HL-60/S4 treated with phorbol 12-myristate 13-acetate at 8.2 ng/mL for 4 days and 3 days (cell line): Measurements from ENCODE around the gene GSX1.
"Not testable (repeated sequence)": the region's sequence is repeated elsewhere in the genome, so short reads cannot be mapped to it uniquely, and the experiment has no call there.

Experiments
- in situ Hi-C: fragments of 300-500 bp; cut with MboI; formaldehyde crosslinking; loops from 2 replicates; pipeline ENCODE4 v1.15.0; 2022; ENCODE audit warnings: low sequenced_read_pairs

The GSX1 gene

DNA sequence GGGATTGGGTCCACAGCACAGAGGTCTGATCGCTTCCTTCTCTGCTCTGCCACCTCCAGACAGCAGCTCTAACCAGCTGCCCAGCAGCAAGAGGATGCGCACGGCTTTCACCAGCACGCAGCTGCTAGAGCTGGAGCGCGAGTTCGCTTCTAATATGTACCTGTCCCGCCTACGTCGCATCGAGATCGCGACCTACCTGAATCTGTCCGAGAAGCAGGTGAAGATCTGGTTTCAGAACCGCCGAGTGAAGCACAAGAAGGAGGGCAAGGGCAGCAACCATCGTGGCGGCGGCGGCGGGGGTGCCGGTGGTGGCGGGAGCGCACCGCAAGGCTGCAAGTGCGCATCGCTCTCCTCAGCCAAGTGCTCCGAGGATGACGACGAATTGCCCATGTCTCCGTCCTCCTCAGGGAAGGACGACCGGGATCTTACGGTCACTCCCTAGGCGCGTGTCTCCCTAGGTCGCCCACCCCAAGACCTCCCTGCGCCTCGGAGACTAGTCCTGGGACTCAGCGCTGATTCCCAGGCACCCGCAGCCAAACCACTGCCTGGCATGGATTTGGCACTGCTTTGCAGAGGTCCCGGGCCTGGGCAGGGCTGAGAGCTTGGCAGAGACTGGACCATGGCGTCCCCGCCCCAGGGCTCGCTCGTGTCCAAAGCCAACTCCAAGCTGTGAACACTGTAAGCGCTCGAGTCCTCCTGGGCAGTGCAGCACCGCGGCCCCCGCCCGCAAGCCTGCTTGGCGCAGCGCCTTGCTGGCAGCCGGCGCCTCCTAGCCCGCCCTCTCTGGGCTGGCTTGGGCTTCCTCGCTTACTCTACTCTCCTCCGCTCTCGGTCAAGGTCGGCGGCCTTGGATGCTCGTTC, 1.5 kb downstream of the GSX1 start:
- in situ Hi-C loops = no loop called here

DNA sequence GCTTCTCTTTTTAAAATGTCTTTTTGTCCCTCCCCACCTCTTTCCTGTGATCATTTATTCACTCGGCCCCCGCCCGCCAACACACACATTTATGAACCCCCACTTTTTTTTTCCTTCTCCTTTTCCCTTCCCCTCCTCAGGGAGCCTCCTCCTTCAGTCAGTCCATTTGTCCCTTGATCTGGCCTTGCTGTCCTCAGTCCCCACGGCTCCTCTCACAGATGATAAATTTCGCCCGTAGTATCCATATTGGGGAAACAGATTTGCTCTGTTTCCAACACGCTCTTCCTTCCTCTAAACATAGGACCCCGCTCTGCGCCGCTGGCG, 2.0 kb downstream of the GSX1 start:
- in situ Hi-C loops = no loop called here

DNA sequence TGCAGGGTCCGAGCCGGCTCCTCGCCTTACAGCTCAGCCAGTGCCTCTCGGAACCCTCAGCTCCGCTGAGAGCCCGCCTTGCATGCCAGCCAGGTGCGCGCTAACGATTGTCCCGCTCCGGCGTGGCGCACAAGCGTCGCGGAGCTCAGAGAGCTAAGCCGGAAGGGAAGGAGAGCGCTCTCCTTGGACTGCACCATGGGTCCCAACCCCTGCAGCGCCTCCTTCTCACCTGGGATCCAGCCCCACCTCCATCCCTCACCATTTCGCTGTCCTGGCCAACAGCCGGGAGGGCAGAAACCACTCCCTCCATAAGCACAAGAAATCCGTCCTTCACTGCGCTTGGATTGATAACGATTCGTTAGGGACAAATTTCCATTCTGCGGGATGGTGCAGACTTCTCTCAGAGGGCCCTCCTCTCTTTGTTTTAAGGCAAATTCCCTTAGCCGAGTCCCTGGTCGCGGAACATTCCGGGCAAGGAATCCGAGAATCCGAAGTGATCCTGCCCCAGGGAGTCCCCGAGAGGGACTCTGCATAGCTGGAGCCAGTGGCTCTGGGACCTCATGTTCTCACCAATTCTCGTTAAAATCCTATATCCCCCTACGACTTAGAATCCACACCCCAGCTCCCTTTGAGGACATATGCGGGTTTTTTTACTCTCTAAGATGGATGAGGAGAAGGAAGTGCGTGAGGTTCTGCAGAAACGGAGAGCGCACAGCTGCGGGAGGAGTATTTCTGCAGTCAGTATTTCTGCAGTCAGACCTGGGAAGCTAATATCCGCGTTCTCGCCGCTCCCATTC, 2.8 kb downstream of the GSX1 start:
- in situ Hi-C loops = no loop called here

DNA sequence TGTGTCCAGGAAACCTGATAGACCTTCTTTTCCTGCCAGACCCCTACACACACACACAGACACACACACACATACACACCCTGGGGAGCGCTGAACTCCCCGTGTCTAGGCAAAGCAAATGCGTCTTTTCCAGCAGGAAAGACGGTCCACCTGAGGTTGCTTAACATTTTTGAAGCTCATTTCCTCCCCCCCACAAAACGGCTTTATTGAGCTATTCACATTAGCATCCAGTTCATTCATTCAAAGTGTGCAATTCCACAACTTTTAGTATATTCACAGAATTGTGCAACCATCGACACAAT, 3.4 kb downstream of the GSX1 start:
- in situ Hi-C loops = no loop called here

DNA sequence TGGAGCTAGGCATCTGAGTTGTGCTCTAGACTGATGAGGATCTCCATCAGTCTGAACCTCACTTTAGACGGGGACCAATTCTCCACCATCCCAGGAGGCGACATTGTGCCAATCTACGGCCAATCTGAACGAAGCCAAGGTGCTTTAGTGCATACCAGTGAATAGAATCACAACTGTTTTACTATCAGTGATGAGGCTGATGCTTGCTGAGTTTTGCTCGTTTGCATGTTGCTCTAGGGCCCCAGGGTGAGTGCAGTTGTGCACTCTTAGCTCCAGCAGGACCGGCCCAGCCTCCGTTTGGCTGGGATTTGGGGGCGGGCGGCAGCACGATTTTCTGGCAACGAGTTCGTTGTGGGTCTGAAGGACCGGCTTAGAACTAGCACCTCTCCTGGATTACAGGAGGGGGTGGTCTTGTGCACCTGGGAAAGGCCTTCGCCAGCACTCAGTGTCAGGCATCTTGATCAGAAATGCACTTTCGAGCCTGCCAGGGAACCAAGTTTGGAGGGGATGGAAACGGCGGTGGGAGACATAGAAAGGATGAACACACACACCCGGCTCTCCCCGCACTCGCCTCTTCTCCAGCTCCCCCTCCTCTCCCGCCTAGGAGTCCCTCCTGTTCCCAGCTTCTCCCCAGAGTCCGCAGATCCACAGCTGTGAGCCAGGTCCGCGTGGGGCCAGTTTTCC, 4.4 kb downstream of the GSX1 start:
- in situ Hi-C loops = no loop called here

DNA sequence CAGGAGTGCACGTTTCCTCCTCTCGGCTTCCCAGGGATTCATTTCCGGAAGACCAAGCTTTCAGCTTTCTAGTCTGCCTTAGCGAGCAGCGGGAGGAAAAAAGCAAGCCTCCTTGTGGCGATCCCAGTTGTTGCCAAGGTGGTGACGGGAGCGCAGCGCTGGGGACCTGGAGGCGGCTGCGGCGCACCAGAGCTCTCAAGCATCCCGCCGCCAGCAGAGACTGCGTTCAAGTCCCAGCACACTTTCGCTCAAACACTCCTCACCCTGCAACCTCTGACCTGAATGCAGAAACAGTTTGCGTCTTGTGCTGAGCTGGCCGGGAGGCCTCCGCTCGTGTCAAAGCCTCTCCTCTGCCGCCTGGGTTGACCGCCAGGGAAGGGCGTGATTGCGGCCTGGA, 4.9 kb downstream of the GSX1 start:
- in situ Hi-C loops = no loop called here

DNA sequence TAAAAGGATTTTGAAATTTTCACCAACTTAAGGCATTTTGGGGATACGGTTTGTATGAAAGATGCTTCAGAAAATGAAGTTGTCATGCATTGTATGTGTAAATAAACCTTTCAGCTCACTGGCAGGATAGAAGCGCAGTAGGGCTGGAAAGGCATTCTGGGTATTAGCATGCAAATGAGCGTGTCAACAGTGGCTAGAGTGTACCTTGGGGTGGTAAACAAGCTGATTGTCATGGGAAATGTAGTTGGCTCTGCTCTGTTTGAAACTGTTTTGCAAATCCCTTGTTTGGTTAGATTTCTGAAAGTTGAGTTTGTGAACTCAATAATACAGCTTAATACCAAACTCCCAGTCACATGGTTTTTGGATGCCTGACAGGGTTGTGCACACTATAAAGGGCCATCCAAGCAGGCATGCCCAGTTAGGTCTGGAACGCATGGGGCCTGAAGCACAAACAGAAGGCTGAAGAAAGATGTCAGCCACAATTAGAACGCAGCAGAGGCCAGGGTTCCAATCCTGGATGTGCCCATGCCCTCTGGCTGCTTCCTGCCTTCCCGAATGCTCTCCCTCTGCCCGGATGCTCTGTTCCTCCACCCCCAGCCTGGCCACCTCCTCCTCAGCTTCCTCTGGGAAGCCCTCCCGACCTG, 14.6 kb downstream of the GSX1 start:
- in situ Hi-C loops = no loop called here

DNA sequence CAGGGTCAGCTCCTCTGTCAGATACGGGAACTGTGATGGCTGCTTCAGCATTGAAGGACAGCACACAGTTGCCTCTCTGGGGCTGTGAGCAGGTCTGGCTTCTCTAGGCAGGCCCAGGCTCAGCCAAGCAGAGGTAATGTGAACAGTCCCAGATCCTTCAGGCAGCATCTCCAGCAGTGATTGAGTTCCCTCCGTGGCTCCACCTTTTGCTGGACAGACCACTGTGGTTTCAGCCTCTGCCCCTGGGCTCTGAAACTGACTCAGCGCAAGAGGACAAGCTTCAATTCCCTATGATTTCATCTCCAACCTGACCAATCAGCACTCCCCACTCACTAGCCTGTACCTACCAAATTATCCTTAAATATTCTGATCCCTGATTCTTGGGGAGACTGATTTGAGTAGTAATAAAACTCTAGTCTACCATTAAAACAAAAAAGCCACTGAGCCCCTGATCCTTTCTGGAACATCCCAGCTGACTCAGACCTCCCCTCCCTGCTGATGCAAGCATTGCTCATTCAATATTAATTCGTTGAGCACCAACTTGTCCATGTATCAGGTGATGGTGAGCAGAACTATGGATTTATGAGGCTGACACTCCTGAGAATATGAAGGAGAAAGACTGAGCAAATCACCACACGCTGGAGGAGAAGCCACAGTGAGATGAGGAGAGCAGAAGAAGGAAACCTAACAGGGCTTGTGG, 16.7 kb downstream of the GSX1 start:
- in situ Hi-C loops = no loop called here

DNA sequence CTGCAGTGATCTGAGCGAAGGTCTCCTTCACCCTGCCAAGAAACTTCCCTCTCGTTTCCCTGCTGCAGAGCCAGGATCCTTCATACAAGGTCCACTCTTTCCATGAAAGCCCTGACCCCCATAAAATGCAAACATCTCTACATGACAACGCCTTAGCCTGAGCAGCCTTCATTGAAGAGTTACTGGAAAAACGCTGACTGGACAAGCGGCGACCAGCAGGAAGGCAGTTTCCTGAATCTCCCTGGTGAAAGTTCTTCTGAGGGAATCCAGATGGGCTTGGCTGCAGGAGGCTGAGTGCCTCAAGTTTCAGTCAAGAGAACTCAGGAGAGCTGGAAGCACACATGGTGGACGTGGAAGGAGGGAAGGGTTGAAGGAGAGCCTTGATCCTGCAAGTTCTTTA, 17.7 kb downstream of the GSX1 start:
- in situ Hi-C loops = no loop called here

DNA sequence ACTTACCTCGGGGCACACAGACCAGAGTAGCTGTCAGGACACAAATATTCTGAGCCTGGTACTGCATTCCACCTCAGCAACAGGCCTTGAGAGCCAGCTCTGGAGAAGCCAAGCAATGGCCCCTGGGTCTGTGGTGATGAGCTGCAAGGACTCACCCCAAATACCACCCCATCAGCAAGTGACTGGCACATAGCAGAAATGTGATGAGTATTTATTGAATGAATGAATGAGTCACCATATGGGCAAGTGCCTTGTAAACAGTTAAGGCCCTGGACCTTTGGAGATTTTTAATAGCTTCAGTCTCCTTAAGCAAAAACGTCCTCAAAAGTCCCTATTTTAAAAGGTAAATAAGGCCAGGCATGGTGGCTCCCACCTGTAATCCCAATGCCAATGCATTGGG, 18.2 kb downstream of the GSX1 start:
- in situ Hi-C loops = no loop called here

DNA sequence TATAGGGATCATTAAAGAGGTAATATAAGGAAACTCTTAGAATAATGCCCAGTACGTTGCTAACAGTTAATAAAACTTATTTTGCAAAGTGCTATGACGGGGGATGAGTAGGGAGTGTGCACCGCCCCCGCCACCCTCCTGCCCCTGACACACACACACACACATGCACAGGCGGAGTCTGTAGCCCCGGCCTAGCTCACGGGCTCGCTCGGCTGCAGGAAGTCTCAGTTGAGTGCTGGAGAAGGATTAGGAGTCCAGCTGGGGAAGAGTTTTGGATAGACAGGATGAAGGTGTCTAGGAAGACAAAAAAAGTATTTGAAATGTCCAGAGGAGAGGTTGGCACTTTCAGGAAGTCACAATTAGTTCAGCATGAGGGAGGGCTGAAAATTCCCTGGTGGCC, 21.5 kb downstream of the GSX1 start:
- in situ Hi-C loops = no loop called here

DNA sequence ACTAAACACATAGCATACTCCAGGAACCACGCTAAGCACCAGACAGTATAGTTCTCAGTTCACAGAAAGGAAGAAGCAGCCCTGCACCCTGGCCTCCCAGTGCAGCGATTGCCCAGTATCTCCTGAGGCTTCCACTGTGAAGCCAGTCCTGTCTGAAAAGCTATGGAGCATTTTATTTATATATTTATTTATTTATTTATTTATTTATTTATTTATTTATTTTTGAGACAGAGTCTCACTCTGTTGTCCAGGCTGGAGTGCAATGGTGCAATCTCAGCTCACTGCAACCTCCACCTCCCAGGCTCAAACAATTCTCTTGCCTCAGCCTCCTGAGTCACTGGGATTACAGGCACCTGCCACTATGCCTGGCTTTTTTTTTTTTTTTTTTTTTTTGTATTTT, 25.5 kb downstream of the GSX1 start:
- in situ Hi-C loops = not testable (repeated sequence)

DNA sequence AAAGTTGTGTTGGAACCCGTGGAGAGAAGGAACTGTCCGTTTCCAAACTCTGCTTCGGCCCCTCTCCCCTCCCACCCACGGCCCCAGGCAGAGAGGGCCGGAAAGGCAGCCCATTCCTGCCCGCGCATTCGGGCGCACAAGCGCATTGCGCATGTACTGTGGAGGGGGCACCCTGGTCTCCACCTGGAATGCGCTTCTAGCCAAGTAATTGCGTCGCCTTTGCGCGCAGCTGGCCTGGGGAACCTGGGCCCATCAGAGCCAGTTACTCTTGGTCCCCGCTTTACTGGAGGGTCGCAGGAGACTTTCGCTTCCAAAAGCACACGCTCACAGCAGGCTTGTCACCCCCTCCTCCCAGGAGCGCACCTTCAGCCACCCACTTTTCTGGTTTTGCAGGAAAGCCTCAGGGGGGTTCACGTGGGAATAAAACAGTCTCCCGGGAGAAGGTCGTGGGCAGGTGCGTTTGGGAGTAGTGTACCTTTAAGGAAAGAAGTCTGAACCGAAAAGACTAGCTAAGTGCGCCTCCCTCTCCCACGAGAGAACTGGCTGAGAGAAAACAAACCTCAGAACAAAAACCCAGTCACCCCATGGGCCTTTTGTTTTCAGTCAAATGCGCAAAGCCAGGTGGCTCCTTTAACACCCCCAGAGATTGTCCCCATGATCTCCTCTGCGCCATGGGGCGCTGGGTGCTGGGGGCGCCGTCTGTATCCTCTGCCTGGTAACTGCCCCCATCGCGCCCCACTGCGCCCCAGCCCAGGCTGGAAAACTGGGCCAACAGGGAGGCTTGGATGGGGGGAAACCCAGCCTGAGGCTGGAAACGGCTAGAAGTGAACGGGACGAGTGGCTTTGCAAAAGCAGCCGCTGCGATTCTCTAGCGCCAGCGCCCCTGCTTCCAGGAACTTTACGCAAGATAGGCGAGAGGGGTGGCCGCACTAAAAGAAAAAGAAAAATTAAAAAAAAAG, 28.5 kb downstream of the GSX1 start:
- in situ Hi-C loops = no loop called here

DNA sequence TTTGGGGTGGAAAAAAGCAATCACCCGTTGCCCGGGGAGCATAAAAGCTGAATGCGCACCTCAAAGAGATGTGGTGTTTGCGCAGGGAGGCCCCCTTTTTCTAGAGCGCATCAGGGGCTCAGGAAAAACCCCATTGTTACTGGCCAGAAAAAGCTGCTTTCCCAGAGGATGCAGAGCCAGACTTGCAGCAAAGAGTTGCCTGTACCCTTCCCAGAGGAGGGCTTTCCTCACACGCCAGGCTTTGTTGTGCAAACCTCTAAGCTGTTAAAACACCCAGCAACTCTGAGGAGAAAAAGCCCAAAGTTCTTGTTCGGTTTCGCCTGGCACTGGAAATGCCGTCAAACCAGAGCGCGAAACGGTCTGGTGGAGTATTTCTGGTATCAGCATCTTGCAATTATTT, 29.3 kb downstream of the GSX1 start:
- in situ Hi-C loops = no loop called here

DNA sequence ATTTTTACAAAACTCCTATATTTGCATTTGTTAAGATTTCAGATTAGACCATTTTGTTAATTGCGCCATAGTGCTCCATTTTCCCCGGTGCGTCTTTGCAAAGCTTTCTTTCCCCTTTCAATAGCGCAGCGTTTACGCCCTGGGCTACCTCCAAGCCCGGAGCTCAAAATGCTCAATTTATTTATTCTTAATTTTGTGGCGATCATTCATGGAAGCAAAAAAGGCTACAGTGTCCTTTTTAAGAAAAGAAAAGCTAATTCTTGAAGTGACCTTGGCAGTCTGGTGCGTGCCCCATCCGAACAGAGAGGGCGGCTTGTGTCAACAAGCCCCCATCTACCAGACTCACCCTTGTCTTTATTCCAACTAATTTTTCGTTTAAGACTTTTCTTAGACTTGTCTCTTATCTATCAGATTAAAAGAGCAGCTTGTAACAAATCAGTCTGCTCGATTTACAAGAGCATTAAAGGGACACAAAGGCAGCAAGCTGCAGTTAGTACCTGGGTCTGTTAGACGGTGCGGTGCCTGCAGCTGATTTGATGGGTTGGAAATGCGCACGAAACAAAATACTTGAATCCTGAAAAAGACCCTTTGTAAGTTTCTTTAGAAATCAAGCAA, 30.1 kb downstream of the GSX1 start:
- in situ Hi-C loops = no loop called here

DNA sequence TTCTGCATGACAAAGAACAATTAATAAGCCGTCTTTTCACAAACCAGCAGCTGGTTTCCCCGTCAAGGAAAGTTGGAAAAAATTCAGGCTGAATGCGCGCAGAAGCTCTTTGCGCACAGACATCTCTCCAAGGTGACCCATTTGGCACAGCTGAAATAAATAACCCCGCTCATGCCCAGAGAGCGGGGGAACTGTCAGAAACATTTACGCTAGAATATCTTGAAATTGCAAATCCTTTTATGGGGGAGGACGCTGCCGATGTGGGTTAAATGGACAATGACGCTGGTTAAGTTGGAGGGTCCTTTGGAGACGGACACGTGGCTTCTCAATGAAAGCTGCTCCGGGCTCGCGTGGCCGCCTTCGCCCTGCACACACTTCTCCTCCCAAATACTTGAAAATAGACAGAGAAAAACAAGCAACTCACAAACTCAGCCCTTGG, 30.6 kb downstream of the GSX1 start:
- in situ Hi-C loops = no loop called here

DNA sequence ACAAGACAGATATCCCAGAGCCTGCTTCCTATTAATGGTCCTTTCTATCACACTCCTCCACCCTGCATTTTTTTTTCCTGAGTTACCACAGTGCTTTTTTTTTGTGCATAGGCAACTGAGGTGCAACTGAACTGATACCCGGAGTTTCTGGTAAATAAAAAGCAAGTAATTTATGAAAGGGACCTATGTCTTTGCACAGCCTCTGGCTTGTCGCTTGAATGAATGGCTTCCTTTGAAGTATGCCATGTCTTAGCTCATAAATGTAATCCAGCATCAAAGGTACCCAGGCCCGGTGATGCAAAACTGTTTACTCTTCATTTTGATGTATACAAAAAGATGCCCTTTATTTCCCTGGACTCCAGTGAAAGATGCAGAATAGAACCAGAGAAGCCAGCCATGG, 31.8 kb downstream of the GSX1 start:
- in situ Hi-C loops = no loop called here

DNA sequence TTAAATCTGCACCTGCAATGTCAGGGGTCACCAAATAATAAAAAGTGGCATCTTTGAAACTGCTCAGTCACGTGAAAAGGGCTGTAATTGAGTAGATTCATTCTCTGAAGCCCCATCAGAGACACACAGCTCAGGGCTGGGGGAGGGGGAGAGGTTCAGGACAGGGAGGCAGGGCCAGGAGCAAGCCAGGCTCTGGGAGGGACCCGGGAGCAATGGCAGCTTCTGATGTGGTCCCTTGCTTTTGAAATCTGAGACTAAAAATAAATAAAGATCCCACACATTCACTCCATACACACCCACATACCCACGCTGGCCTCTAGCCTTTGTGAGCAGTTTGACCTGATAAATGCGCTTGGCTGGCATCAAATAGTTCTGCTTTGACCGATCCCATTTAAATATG, 32.8 kb downstream of the GSX1 start:
- in situ Hi-C loops = loop anchor here (25.0 kb wide), 1 partner anchor 463 kb away; no protein-coding TSS in a partner anchor
